Bladder microvascular endothelial cell (primary cell): ENCODE measurements around the gene XRCC2. TPM values are rescaled to one million over a fixed set of nuclear protein-coding genes. Genes with fewer than 3 reads are reported as not detected.

Experiments
- total RNA-seq: library from RNA; depleted of rRNA; stranded (reverse); fragments of >200 nt; gene quantifications from 2 replicates; pipeline ENCODE4 v1.2.3, GENCODE V29; 2014

XRCC2 gene
- 3.1 and 4.8 TPM in 2 replicates for total RNA-seq

DNA sequence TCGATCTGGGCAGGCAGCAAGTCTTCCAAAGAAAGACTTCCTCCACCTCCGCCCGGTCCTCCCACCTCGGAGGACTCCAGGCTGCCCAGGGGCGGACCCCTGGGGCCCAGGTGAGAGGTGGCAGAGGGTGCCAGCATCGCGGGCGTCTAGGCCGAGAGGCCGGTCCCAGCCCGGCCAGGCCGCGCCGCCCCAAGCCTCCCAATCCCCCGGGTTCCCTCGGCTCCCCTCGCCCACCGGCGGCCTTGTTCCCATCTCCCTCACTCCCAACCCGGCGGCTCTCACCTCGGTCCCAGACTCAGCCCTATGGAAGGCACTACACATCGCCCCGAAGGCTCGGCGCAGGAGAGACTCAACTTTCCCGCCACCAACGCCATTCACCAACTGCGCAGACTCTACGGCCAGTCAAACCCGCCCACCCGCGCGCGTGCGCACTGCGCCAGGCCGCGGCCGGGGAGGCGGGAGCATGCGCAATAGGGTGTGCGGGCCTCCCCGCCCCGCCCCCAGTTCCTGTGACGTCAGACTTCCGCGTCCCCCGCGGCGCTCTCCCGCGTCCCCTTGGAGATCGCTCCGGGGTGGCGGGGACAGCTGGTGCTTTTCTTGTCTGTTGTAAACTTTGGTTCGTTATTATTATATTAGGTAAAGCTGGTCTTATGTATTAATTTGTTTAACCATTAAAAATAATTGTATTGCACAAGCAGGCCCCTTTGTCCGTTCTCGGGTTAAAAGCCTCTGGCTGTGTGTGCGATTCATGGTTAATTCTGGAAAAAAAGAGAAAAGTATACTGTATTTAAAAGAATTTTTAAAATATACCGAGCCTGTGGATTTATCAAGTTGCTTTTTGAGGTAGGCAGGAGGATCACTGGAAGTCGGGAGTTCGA is at the start of gene XRCC2:
Gene XRCC2 (minus strand): TSS at position 383 of the 878 bp plus-strand sequence. CDS start 62 bp downstream, at position 321.

Other genes with a start within 250 kb of the XRCC2 start
- 16.0 and 49.3 TPM in 2 replicates for gene KMT2C, start 240.1 kb downstream of the XRCC2 start, total RNA-seq
- 2.3 and 7.2 TPM in 2 replicates for gene ACTR3B, start 83.6 kb upstream of the XRCC2 start, total RNA-seq